CD4-positive, alpha-beta T cell treated with Interleukin-1 beta for 1 hour (primary cell): ENCODE data around the gene SEMA3A.

Experiments
- DNase-seq, 2 donors: peaks; one replicate each; pipeline ENCODE4 v3.0.0-alpha.2; 2020 to 2022

SEMA3A gene

GRCh38 chr7:83908526-83908925 is 286.1 kb downstream of the SEMA3A start:
- DNase-seq = no peak
